H9 (cell line): ENCODE data around the gene INTS1. TPM values are rescaled to one million over a fixed set of nuclear protein-coding genes. Genes with fewer than 3 reads are reported as not detected.
A peak's percentile ranks its signal among the peaks of the same experiment; 100 is the strongest.

Source experiments
- DNase-seq: peaks from one replicate; pipeline ENCODE4 v3.0.0-alpha.2; 2017
- H2AFZ ChIP-seq: one replicate; pipeline ENCODE4 v1.6.1; 2013; ENCODE audit warnings: mild to moderate bottlenecking, low read length, control low read depth, moderate library complexity
- H2AK5ac ChIP-seq: 2 replicates; pipeline ENCODE4 v1.6.1; 2013; ENCODE audit warnings: low read length, control low read depth, mixed read lengths; ENCODE audit not compliant: insufficient read length
- H2BK120ac ChIP-seq: one replicate; pipeline ENCODE4 v1.6.1; 2013; ENCODE audit warnings: low read depth, mild to moderate bottlenecking, low read length, control low read depth, inconsistent platforms; ENCODE audit not compliant: poor library complexity, severe bottlenecking
- H2BK12ac ChIP-seq: 2 replicates; pipeline ENCODE4 v1.6.1; 2013; ENCODE audit warnings: low read length, control low read depth, mixed read lengths, low read depth; ENCODE audit not compliant: insufficient read length
- H2BK15ac ChIP-seq: 2 replicates; pipeline ENCODE4 v1.6.1; 2013; ENCODE audit warnings: low read depth, low read length, control low read depth
- H2BK20ac ChIP-seq: one replicate; pipeline ENCODE4 v1.6.1; 2013; ENCODE audit warnings: low read depth, mild to moderate bottlenecking, low read length, control low read depth, inconsistent platforms; ENCODE audit not compliant: poor library complexity, severe bottlenecking
- H2BK5ac ChIP-seq: 2 replicates; pipeline ENCODE4 v1.6.1; 2013; ENCODE audit warnings: low read length, control low read depth, mixed read lengths; ENCODE audit not compliant: insufficient read length
- H3K14ac ChIP-seq: 2 replicates; pipeline ENCODE4 v1.6.1; 2013; ENCODE audit warnings: low read length, control low read depth; ENCODE audit not compliant: insufficient read depth
- H3K18ac ChIP-seq: 2 replicates; pipeline ENCODE4 v1.6.1; 2013; ENCODE audit warnings: low read depth, mild to moderate bottlenecking, mixed read lengths, low read length, control low read depth; ENCODE audit not compliant: insufficient read length
- H3K23ac ChIP-seq: 2 replicates; pipeline ENCODE4 v1.6.1; 2013; ENCODE audit warnings: low read length, control low read depth, mixed read lengths, low read depth; ENCODE audit not compliant: insufficient read length
- H3K23me2 ChIP-seq: 2 replicates; pipeline ENCODE4 v1.6.1; 2013; ENCODE audit warnings: low read depth, mild to moderate bottlenecking, mixed read lengths, low read length, control low read depth; ENCODE audit not compliant: insufficient read length, poor library complexity, severe bottlenecking
- H3K27ac ChIP-seq: 2 replicates; pipeline ENCODE4 v1.5.1; 2013; ENCODE audit warnings: low read length, control low read depth, mixed read lengths, low read depth; ENCODE audit not compliant: insufficient read length
- H3K27me3 ChIP-seq: 2 replicates; pipeline ENCODE4 v1.6.1; 2013; ENCODE audit warnings: low read length, control low read depth, inconsistent platforms; ENCODE audit not compliant: insufficient read depth
- H3K4ac ChIP-seq: 2 replicates; pipeline ENCODE4 v1.6.1; 2013; ENCODE audit warnings: low read depth, mild to moderate bottlenecking, control low read depth, inconsistent platforms, low read length, moderate library complexity
- H3K4me1 ChIP-seq: 2 replicates; pipeline ENCODE4 v1.6.1; 2013; ENCODE audit warnings: low read length, control low read depth, inconsistent platforms; ENCODE audit not compliant: insufficient read depth
- H3K4me2 ChIP-seq: 2 replicates; pipeline ENCODE4 v1.6.1; 2013; ENCODE audit warnings: low read length, control low read depth, mixed read lengths; ENCODE audit not compliant: insufficient read length, insufficient read depth
- H3K56ac ChIP-seq: 2 replicates; pipeline ENCODE4 v1.6.1; 2013; ENCODE audit warnings: low read depth, mild to moderate bottlenecking, mixed read lengths, low read length, control low read depth; ENCODE audit not compliant: insufficient read length
- H3K79me1 ChIP-seq: 2 replicates; pipeline ENCODE4 v1.6.1; 2013; ENCODE audit warnings: low read depth, mild to moderate bottlenecking, moderate library complexity, low read length, control low read depth, inconsistent platforms; ENCODE audit not compliant: insufficient read depth, poor library complexity, severe bottlenecking
- H3K79me2 ChIP-seq: 2 replicates; pipeline ENCODE4 v1.6.1; 2013; ENCODE audit warnings: low read length, control low read depth, inconsistent platforms; ENCODE audit not compliant: insufficient read depth
- H3K9ac ChIP-seq: 2 replicates; pipeline ENCODE4 v1.6.1; 2013; ENCODE audit warnings: low read length, control low read depth, mixed read lengths; ENCODE audit not compliant: insufficient read length; ENCODE audit errors: extremely low read depth
- H3K9me3 ChIP-seq: one replicate; pipeline ENCODE4 v1.6.1; 2013; ENCODE audit warnings: low read depth, low read length, inconsistent platforms; ENCODE audit not compliant: control insufficient read depth
- H3T11ph ChIP-seq: one replicate; pipeline ENCODE4 v1.6.1; 2013; ENCODE audit warnings: mild to moderate bottlenecking, low read length, control low read depth, inconsistent platforms
- H4K20me1 ChIP-seq: one replicate; pipeline ENCODE4 v1.6.1; 2013; ENCODE audit not compliant: control insufficient read depth, insufficient read length, insufficient read depth
- H4K5ac ChIP-seq: 2 replicates; pipeline ENCODE4 v1.6.1; 2013; ENCODE audit warnings: low read depth, mild to moderate bottlenecking, mixed read lengths, low read length, control low read depth; ENCODE audit not compliant: insufficient read length
- H4K8ac ChIP-seq: replicated peaks from 2 replicates; pipeline ENCODE4 v1.6.1; 2013; ENCODE audit warnings: low read length, control low read depth, mixed read lengths, low read depth; ENCODE audit not compliant: insufficient read length
- H4K91ac ChIP-seq: 2 replicates; pipeline ENCODE4 v1.6.1; 2013; ENCODE audit warnings: low read depth, mild to moderate bottlenecking, moderate library complexity, mixed read lengths, low read length, control low read depth; ENCODE audit not compliant: insufficient read length
- H3K27ac Mint-ChIP-seq, 3 experiments: 2 replicates in 2 of 3; 3 replicates in 1 of 3; pipeline ENCODE4 v1.8.0; 2020 to 2021; ENCODE audit warnings: mixed read lengths in 3 of 3, mild to moderate bottlenecking in 1 of 3, moderate library complexity in 1 of 3
- H3K27me3 Mint-ChIP-seq: 2 replicates; pipeline ENCODE4 v1.8.0; 2021; ENCODE audit warnings: low read depth, mild to moderate bottlenecking, moderate library complexity, mixed read lengths
- H3K36me3 Mint-ChIP-seq, 3 experiments: 2 replicates in 2 of 3; 3 replicates in 1 of 3; pipeline ENCODE4 v1.8.0; 2020 to 2021; ENCODE audit warnings: low read depth in 3 of 3, mixed read lengths in 3 of 3; ENCODE audit not compliant: insufficient read depth in 1 of 3
- H3K4me1 Mint-ChIP-seq, 2 experiments: 2 replicates each; pipeline ENCODE4 v1.8.0; 2020; ENCODE audit warnings: mixed read lengths in 2 of 2
- H3K4me3 Mint-ChIP-seq, 2 experiments: 2 replicates in 1 of 2; 3 replicates in 1 of 2; pipeline ENCODE4 v1.8.0; 2020 to 2021; ENCODE audit warnings: mild to moderate bottlenecking in 2 of 2, mixed read lengths in 2 of 2, moderate library complexity in 1 of 2
- H3K9me3 Mint-ChIP-seq, 2 experiments: 2 replicates in 1 of 2; 3 replicates in 1 of 2; pipeline ENCODE4 v1.8.0; 2020; ENCODE audit warnings: mild to moderate bottlenecking in 2 of 2, mixed read lengths in 2 of 2, moderate library complexity in 1 of 2
- WGBS: extraction: QIAGEN DNeasy Blood & Tissue Kit; methylation state at CpG from one replicate; pipeline ENCODE4 v1.1.7; 2013; ENCODE audit warnings: missing lambda C conversion rate, low lambda C conversion rate, mixed read lengths; ENCODE audit not compliant: insufficient read length; ENCODE audit errors: extremely low coverage; 5-methylcytosine and 5-hydroxymethylcytosine counted together
- total RNA-seq: library from RNA; stranded (reverse); gene quantifications from 2 replicates; pipeline ENCODE4 v1.2.1, GENCODE V29; 2021
- TF ChIP-seq, protein P1 (sequence below): fragments of 200-600 bp; sonication (generic); conservative IDR thresholded peaks from 3 replicates; pipeline ENCODE4 v1.8.0; 2021; ENCODE audit warnings: antibody characterized with exemption, mild to moderate bottlenecking

INTS1 gene
- total RNA-seq, 1 experiment from 2014 or later, result 133 TPM

DNA sequence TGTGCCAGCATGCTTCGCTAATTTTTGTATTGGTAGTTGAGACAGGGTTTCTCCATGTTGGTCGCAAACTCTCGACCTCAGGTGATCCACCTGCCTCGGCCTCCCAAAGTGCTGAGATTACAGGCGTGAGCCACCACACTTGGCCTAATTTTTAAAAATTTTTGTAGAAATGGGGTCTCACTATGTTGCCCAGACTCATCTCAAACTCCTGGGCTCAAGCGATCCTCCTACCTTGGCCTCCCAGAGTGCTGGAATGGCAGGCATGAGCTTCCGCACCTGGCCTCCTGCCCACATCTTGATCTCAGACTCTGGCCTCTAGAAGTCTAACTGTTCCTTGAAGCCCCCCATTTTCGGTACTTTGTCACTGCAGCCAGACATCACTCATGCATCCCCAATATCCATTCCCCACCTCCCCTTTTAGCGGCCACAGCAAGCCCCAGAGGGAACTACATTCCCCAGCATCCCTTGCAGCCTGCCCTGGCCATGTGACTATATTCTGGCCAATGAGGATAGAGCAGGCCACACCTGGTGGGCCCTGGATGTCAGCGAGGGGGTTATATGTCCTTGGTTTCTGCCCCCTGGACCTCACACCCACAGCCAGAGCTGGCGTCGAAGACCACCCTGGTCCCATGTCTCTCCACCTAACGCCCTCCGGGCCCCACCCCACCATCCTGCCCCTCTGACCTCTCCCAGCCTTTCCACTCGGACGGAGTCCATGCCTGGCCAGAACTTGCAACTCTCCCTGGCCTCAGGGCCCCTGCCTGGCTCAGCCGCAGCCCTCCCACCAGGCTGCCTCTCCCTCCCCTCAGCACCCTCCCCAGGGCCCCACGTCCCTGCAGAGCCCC lies 78.7 kb downstream of the INTS1 start:
- WGBS, result no CpG with 5 or more reads among the region's 18 CpGs
- Mint-ChIP-seq H3K36me3 (no peaks in the 10 kb centered on the region), H3K27ac (no peak overlapping the region), H3K4me1 (peaks cover 3 to 25% of the 10 kb centered on the region in 2 experiments), H3K27me3 (peaks cover 13% of the 10 kb centered on the region), H3K4me3 (no peak overlapping the region), H3K9me3 (peaks cover 0 to 3% of the 10 kb centered on the region in 2 experiments; a peak in 1 of 5 replicates)
- no peaks in the 10 kb centered on the region for H3K79me2 ChIP-seq
- H4K8ac ChIP-seq, result no peak overlapping the region
- no peaks in the 10 kb centered on the region for H3K4me1 ChIP-seq
- H4K20me1 ChIP-seq, result no peaks in the 10 kb centered on the region
- no peak overlapping the region for H3K4me2 ChIP-seq
- no peaks in the 10 kb centered on the region for H3K23me2 ChIP-seq
- H4K5ac ChIP-seq, result no peak overlapping the region
- H2BK120ac ChIP-seq, result no peak overlapping the region
- no peak overlapping the region for H2BK20ac ChIP-seq
- no peak overlapping the region for H3K9ac ChIP-seq
- no peaks in the 10 kb centered on the region for H3K79me1 ChIP-seq
- H3K56ac ChIP-seq, result no peak overlapping the region
- H3K27me3 ChIP-seq, result no peaks in the 10 kb centered on the region
- no peak overlapping the region for H4K91ac ChIP-seq
- no peak overlapping the region for H2AFZ ChIP-seq
- H3K18ac ChIP-seq, result no peak overlapping the region
- H3T11ph ChIP-seq, result no peak overlapping the region
- no peak overlapping the region for H3K14ac ChIP-seq
- TF ChIP-seq, protein P1, sequence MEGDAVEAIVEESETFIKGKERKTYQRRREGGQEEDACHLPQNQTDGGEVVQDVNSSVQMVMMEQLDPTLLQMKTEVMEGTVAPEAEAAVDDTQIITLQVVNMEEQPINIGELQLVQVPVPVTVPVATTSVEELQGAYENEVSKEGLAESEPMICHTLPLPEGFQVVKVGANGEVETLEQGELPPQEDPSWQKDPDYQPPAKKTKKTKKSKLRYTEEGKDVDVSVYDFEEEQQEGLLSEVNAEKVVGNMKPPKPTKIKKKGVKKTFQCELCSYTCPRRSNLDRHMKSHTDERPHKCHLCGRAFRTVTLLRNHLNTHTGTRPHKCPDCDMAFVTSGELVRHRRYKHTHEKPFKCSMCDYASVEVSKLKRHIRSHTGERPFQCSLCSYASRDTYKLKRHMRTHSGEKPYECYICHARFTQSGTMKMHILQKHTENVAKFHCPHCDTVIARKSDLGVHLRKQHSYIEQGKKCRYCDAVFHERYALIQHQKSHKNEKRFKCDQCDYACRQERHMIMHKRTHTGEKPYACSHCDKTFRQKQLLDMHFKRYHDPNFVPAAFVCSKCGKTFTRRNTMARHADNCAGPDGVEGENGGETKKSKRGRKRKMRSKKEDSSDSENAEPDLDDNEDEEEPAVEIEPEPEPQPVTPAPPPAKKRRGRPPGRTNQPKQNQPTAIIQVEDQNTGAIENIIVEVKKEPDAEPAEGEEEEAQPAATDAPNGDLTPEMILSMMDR, result no peak
- H3K9me3 ChIP-seq, result no peaks in the 10 kb centered on the region
- H2BK5ac ChIP-seq, result no peak overlapping the region
- no peak overlapping the region for H2BK15ac ChIP-seq
- no peak overlapping the region for H3K23ac ChIP-seq
- peak; percentile 65 for DNase-seq
- H2AK5ac ChIP-seq, result no peak overlapping the region
- H3K4ac ChIP-seq, result no peak overlapping the region
- H3K27ac ChIP-seq, result no peak overlapping the region
- no peak overlapping the region for H2BK12ac ChIP-seq
